DND-41 (cell line): Measurements from ENCODE around the gene MYBL2.

Source experiments
- CTCF ChIP-seq: IDR thresholded peaks from 2 replicates; pipeline ENCODE4 v1.5.1; 2012; ENCODE audit warnings: borderline replicate concordance, low read length, moderate library complexity, mild to moderate bottlenecking; ENCODE audit not compliant: poor library complexity, severe bottlenecking; ENCODE audit errors: extremely low read depth
- EZH2 ChIP-seq: IDR thresholded peaks from 3 replicates; pipeline ENCODE4 v1.6.1; 2012; ENCODE audit warnings: borderline replicate concordance, low read depth, mild to moderate bottlenecking, moderate library complexity, low read length, inconsistent platforms; ENCODE audit not compliant: severe bottlenecking

- no peak for TF ChIP-seq EZH2
- no peak for TF ChIP-seq CTCF
These were observed 88.5 kb downstream of the MYBL2 start for GRCh38 chr20:43755390-43755789.
